ENCODE results near the gene SLC17A9. TPM values are rescaled to one million over a fixed set of nuclear protein-coding genes. Genes with fewer than 3 reads are reported as not detected.

SLC17A9 gene
- total RNA-seq, 2 donors from 2014 or later: 9.9 to 16.3 TPM

GRCh38 chr20:62935204-62935967, 17.1 kb upstream of the SLC17A9 start:
- DNase-seq (ENCODE audit: low spot score): no peak
- intact Hi-C loops (cut with DNase I): no loop called here

- intact Hi-C loops (cut with DNase I): no loop called here
- no peak for DNase-seq (ENCODE audit: low spot score)
Measured at GRCh38 chr20:62935968-62936585, 16.4 kb upstream of the SLC17A9 start.

DNA sequence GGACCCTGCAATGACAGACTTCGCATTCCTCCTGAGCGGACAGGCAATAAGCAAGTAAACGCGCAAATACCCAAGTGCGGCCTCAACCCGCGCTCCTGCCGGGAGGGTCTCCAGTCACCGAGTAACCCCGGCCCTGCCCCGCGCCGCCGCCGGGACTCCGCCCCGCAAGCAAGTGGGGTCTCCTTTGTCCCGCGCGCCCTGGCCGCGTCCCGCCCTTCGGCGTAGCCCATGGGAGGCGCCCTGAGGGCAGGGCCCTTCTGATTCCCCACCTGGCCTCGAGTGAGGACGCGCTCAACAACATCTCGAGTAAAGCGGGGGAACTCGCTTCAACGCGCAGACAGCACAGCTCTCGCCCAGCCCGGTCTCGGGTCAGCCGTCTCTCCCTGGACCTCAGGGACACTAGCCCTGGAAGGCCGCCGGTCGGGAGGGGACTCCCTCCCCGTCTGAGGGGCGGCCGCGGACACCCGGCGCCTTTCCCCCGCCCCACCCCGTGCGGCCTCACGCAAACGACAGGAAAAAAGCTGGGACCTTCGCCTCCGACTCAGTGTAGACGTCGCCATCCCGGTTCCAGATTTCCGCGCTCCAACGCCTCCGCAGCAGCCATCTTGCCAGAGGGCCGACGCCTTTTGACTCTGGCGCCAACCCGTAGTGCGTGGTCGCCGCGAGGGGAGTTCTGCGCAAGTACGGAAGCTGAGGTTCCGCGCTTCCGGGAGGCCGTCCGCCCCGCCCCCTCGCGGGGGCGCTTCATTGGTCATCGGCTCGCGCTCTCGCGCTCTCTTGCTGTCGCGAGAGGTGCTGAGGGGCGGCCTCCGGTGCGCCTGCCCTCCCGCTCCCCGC, 15.0 kb upstream of the SLC17A9 start:
- DNase-seq (ENCODE audit: low spot score): peak; percentile 99
- intact Hi-C loops (cut with DNase I): no loop called here

DNA sequence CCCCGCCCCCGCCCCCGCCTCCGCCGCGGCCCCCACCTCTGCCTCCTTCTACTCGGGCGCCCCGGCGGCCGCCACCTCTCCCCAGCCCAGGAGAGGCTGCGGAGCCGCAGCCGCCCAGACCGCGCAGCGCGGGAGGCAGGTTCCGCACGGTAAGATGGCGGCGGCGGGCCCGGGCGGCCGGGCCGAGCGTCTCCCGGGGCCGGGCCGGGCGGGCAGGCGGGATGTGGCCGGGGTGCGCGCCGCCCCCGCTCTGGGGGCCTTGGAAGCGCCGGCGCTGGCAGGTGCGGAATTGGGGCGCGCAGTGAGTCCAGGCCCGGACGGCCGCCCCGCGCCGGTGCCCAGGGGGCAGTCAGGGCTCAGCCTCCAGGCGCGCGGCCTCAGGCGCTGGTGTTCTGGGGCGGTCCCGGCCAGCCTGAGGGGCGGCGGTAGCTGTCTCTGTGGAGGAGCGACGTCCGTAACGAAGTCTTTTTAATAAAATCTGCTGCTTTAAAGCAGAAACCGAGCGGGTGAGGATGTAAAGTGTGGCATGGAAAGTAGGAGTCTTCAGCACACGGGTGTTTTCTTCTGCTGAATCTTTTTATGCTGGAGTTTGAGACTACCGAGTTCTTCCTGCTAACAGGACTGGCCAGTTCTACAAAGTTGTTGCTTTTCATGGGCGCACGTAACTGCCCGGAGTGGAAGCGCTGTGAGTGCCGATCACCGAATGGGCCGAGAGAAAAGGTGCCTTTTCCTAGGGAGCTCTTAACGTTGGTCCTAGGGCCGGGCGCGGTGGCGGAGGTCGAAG, 14.2 kb upstream of the SLC17A9 start, which contains the start of gene GID8:
Gene GID8 (plus strand): TSS at position 43 of the 784 bp plus-strand sequence. CDS start 3,356 bp downstream, outside the sequence.
- DNase-seq (ENCODE audit: low spot score): no peak
- intact Hi-C loops (cut with DNase I): no loop called here

DNA sequence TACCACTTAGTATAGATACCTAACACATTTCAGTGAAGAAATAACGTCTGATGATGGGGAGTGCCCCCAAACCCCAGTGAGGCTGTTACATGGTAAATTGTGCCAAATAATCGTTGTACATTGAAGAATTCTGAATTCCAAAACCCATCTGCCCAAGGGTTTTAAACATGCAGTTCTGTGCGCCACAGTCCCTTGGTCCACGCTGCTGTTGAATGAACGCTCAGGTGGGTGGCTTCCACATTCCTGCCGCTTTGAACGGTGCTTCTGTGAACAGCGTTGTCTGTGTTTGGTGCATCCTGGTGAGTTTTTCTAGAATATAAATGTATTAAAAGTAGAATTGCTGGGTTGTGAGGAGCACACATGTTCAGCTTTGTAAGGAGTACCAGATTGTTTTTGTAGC, 11.6 kb upstream of the SLC17A9 start:
- intact Hi-C loops (cut with DNase I): loop anchor here in 1 of 2 donors (5.0 kb wide), 1 partner anchor 34 kb away; no protein-coding TSS in a partner anchor
- DNase-seq (ENCODE audit: low spot score): no peak

- intact Hi-C loops (cut with DNase I): loop anchor here in 1 of 2 donors (5.0 kb wide), 1 partner anchor 34 kb away; no protein-coding TSS in a partner anchor
- no peak for DNase-seq (ENCODE audit: low spot score)
Measured at GRCh38 chr20:62941792-62942191, 10.7 kb upstream of the SLC17A9 start.

DNA sequence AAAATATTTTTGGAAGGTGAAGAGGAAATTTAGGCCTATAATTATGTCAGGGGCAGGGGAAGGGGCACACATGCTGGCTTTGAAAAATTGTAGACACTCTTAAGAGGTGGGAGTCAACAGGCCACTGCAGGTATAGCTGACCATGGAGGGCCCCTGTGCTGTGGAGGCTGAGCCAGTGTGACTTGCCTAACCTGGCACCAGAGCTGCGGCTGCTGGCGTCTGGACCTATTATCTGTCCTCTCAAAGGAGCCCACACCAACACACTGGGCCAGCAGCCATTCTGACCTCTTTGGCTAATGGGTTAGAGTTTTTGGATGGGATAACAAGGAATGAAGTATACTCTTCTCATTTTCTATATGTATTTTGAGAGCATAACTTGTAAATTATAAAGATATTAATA, 10.1 kb upstream of the SLC17A9 start:
- peak; percentile 35 for DNase-seq (ENCODE audit: low spot score)
- intact Hi-C loops (cut with DNase I): loop anchor here in 1 of 2 donors (5.0 kb wide), 1 partner anchor 35 kb away; no protein-coding TSS in a partner anchor

DNA sequence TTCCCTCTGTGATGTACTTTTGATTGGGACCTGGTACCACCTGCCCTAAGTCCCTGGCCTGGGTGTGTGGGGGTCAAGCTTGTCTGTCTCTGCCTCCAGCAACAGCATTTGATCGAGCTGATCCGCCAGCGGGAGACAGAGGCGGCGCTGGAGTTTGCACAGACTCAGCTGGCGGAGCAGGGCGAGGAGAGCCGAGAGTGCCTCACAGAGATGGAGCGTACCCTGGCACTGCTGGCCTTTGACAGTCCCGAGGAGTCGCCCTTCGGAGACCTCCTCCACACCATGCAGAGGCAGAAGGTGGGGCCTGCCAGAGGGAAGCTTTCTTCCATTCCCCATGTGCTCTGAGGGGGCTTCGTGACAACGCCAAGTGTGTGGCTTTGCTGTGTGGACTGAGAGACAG, 9.1 kb upstream of the SLC17A9 start:
- no peak for DNase-seq (ENCODE audit: low spot score)
- intact Hi-C loops (cut with DNase I): loop anchor here in 1 of 2 donors (5.0 kb wide), 1 partner anchor 36 kb away; no protein-coding TSS in a partner anchor

- no peak for DNase-seq (ENCODE audit: low spot score)
- intact Hi-C loops (cut with DNase I): loop anchor here in 1 of 2 donors (5.0 kb wide), 1 partner anchor 37 kb away; no protein-coding TSS in a partner anchor
Measured at GRCh38 chr20:62944184-62944583, 8.3 kb upstream of the SLC17A9 start.

- intact Hi-C loops (cut with DNase I): loop anchor here in 1 of 2 donors (5.0 kb wide), 1 partner anchor 37 kb away; no protein-coding TSS in a partner anchor
- DNase-seq (ENCODE audit: low spot score): no peak
Measured at GRCh38 chr20:62944746-62945145, 7.8 kb upstream of the SLC17A9 start.

DNA sequence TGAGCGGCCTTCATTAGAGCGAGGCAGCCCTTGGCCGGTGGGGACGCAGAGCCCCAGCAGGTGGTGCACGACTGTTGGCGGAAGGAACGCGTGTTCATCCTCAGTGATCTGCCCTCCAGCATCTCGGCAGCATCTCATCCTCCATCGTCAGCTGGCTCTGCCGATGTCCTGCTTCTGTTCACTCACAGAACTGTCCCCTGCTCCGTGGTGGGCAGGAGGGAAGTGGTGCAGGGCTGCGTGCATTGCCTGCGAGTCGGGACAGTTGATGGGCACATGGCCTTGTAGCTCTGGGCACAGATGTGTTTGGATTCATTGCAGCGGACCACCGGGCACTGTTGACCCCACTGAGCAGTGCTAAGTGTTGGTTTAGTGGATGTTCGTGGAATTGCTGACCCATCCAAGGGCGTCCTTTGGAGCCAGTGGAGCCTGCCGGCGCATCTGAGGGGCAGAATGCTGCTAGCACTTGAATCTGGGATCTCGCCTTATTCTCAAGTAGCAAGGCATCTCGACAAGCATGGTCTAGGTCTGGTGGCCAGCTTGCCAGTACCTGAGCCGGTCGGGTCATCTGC, 6.7 kb upstream of the SLC17A9 start:
- DNase-seq (ENCODE audit: low spot score): peak; percentile 73

DNA sequence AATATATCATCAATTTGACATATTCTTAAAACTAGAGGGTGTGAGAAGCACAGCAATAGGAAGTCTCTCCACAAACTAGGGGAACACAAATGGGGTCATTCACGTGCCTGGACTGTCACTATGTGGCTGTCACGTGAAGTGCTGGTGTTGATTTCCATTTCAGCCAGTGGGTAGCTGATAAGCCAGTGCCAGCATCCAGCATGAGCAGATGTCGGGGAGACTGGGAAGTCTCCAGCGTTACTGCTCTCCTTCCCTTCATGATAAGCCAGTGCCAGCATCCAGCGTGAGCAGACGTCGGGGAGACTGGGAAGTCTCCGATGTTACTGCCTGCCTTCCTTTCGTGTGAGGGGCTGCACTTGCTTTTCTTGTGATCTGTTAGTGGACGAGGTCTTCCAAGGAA, 5.6 kb upstream of the SLC17A9 start:
- no peak for DNase-seq (ENCODE audit: low spot score)
- intact Hi-C loops (cut with DNase I): no loop called here

More for the DNA sequence above, 6.7 kb upstream of the SLC17A9 start:
- intact Hi-C loops (cut with DNase I): no loop called here

DNA sequence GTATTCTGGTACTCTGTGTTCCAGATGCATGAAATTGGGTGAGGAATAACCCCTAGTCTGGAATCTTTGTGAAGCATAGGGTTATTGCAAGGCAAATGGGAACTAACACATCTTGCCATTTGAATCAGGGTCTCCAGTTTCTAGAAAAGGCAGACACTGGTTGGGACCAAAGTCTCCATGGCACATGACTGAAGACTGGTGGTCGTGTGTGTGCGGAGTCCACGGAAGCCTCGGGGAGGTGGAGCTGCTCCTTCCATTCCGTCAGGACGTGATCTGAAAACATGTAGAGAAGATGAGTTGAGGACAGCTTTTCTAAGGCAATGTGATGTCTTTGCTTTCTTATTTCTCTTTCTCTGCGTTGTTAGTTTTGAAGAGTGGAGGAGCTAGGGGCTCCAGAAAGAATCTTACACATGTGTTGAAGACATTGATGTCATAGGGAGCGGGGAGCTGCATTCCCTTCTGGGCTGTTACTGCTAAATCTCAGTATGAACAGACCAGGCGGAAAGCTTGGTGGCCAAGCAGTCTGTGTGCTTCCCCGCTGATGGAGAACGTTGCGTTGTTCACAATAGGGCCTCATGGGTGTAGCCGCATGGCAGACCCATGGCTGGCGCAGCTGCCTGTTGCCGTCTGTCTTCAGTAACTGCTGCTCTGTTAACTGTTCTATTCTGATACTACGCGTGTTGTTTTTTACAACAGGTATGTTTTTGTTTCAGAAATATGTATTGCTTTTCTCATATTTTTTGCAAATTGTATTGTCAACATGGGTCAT, 4.8 kb upstream of the SLC17A9 start:
- intact Hi-C loops (cut with DNase I): no loop called here
- peak; percentile 68 for DNase-seq (ENCODE audit: low spot score)

- DNase-seq (ENCODE audit: low spot score): no peak
- intact Hi-C loops (cut with DNase I): no loop called here
Measured at GRCh38 chr20:62949153-62949821, 3.2 kb upstream of the SLC17A9 start.

DNA sequence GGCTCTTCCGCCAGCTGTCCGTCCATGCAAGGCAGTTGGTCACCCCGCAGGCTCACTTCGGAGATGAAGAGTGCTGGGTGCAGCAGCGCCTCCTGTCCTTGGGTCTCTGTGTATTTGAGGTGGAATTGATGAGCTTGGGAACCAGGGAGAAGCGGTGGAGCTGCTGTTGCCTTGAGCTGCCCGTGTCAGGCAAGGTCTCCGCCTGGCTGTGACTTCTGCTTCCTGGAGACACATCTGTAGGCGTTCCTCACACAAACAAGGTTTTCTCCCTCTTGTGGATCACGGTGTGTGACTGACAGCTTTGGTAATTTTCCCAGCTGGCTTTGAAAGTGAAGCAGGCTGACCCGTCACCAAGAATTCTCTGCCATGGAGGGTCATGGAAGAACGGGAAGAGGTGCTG, 2.5 kb upstream of the SLC17A9 start:
- intact Hi-C loops (cut with DNase I): no loop called here
- DNase-seq (ENCODE audit: low spot score): no peak

DNA sequence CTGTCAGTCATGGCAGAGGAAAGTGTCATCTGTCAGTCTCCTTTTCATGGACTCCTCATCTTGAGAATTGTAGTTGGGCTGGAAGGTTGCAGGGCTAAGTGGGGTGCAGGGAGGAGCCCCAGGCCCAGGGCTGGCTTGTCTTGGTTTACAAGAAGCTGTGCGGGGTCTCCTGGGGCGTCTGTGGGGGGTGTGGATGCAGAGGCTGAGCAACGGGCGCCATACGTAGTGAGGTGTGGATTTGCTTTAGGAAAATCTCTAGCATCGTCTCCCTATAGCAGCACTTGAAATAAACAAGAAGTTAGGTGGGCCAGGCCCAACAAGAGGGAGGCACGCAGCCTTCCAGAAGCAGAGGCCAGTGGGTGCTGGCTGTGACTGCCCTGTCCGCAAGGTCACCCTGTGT, 1.8 kb upstream of the SLC17A9 start:
- intact Hi-C loops (cut with DNase I): no loop called here
- DNase-seq (ENCODE audit: low spot score): no peak
